ENCODE data around the gene CASP8.

CASP8 gene

GRCh38 chr2:201223089-201224073, 37.0 kb upstream of the CASP8 start:
- ChIA-PET POLR2A (no interaction called here), CTCF (interaction anchor here (1.5 kb wide), 1 partner anchor 9 kb away, joined by 10 read pairs; no protein-coding TSS in a partner anchor)
- DNase-seq (ENCODE audit: extremely low spot score): no peak
- TF ChIP-seq PKNOX1 (IDR thresholded peaks at IDR 0.05) (no peak), HDGF (IDR thresholded peaks at IDR 0.05; ENCODE audit: borderline replicate concordance) (no peak), ZNF384 (IDR thresholded peaks at IDR 0.05) (no peak), BHLHE40 (IDR thresholded peaks at IDR 0.05; ENCODE audit: borderline replicate concordance) (no peak), ELF4 (IDR thresholded peaks at IDR 0.05) (no peak), NFRKB (IDR thresholded peaks at IDR 0.05) (no peak), LEF1 (IDR thresholded peaks at IDR 0.05; ENCODE audit: borderline replicate concordance) (no peak), FOXA1 (IDR thresholded peaks at IDR 0.05) (no peak)

- DNase-seq (ENCODE audit: extremely low spot score): no peak
- CTCF ChIA-PET: no interaction called here
- POLR2A ChIA-PET: no interaction called here
These were observed 31.9 kb upstream of the CASP8 start for GRCh38 chr2:201228271-201228911.

GRCh38 chr2:201228912-201229290, 31.4 kb upstream of the CASP8 start:
- TF ChIP-seq FOXM1 (IDR thresholded peaks at IDR 0.05; ENCODE audit: borderline replicate concordance) (no peak), ARNT (IDR thresholded peaks at IDR 0.05) (no peak), PKNOX1 (IDR thresholded peaks at IDR 0.05) (no peak), L3MBTL2 (conservative IDR thresholded peaks at IDR 0.05) (no peak), BHLHE40 (IDR thresholded peaks at IDR 0.05; ENCODE audit: borderline replicate concordance) (no peak), SUZ12 (IDR thresholded peaks at IDR 0.05) (no peak), ELF4 (IDR thresholded peaks at IDR 0.05) (no peak)
- DNase-seq (ENCODE audit: extremely low spot score): no peak
- ChIA-PET CTCF (no interaction called here), POLR2A (no interaction called here)

More at GRCh38 chr2:201228271-201228911, 31.9 kb upstream of the CASP8 start:
- TF ChIP-seq ELF4 (IDR thresholded peaks at IDR 0.05): no peak
- no peak for TF ChIP-seq CTBP1 (IDR thresholded peaks at IDR 0.05; ENCODE audit: borderline replicate concordance)
- TF ChIP-seq TARDBP (IDR thresholded peaks at IDR 0.05): no peak
- TF ChIP-seq PKNOX1 (IDR thresholded peaks at IDR 0.05): no peak
- TF ChIP-seq ARNT (IDR thresholded peaks at IDR 0.05): no peak
- TF ChIP-seq NFRKB (IDR thresholded peaks at IDR 0.05): no peak
- no peak for TF ChIP-seq ZNF384 (IDR thresholded peaks at IDR 0.05)
- no peak for TF ChIP-seq LEF1 (IDR thresholded peaks at IDR 0.05; ENCODE audit: borderline replicate concordance)

GRCh38 chr2:201231781-201232466, 28.4 kb upstream of the CASP8 start:
- CTCF ChIA-PET: interaction anchor here (0.5 to 2.1 kb wide), 18 partner anchors 9 to 410 kb away, joined by 3 to 30 read pairs (median 4); partner anchors contain the start of gene CASP10
- POLR2A ChIA-PET: interaction anchor here (1.0 to 1.7 kb wide), 3 partner anchors 49 to 367 kb away, joined by 3 to 21 read pairs (median 3); partner anchors contain the start of genes CASP10, CLK1 and STRADB
- no peak for TF ChIP-seq ZNF384 (IDR thresholded peaks at IDR 0.05)
- no peak for TF ChIP-seq LEF1 (IDR thresholded peaks at IDR 0.05; ENCODE audit: borderline replicate concordance)
- peak; percentile 84 for TF ChIP-seq ELF4 (IDR thresholded peaks at IDR 0.05)
- no peak for TF ChIP-seq BHLHE40 (IDR thresholded peaks at IDR 0.05; ENCODE audit: borderline replicate concordance)
- TF ChIP-seq FOXA1 (IDR thresholded peaks at IDR 0.05): no peak
- no peak for TF ChIP-seq FOXK2 (IDR thresholded peaks at IDR 0.05)
- peak; percentile 48; the same call in 1 of the 2 replicates for TF ChIP-seq L3MBTL2 (conservative IDR thresholded peaks at IDR 0.05)

GRCh38 chr2:201232467-201232815, 27.9 kb upstream of the CASP8 start:
- no peak for DNase-seq (ENCODE audit: extremely low spot score)
- TF ChIP-seq FOXA1 (IDR thresholded peaks at IDR 0.05) (no peak), TARDBP (IDR thresholded peaks at IDR 0.05) (no peak), ARNT (IDR thresholded peaks at IDR 0.05) (no peak), ELF4 (IDR thresholded peaks at IDR 0.05) (no peak), FOXM1 (IDR thresholded peaks at IDR 0.05; ENCODE audit: borderline replicate concordance) (no peak), FOXK2 (IDR thresholded peaks at IDR 0.05) (no peak), LEF1 (IDR thresholded peaks at IDR 0.05; ENCODE audit: borderline replicate concordance) (no peak), L3MBTL2 (conservative IDR thresholded peaks at IDR 0.05) (no peak), PKNOX1 (IDR thresholded peaks at IDR 0.05) (no peak), NFRKB (IDR thresholded peaks at IDR 0.05) (no peak), ZNF384 (IDR thresholded peaks at IDR 0.05) (no peak), HDGF (IDR thresholded peaks at IDR 0.05; ENCODE audit: borderline replicate concordance) (no peak), CTBP1 (IDR thresholded peaks at IDR 0.05; ENCODE audit: borderline replicate concordance) (no peak), BHLHE40 (IDR thresholded peaks at IDR 0.05; ENCODE audit: borderline replicate concordance) (no peak), SUZ12 (IDR thresholded peaks at IDR 0.05) (no peak), SP1 (IDR thresholded peaks at IDR 0.05) (no peak)
- ChIA-PET CTCF (interaction anchor here (0.5 to 2.1 kb wide), 15 partner anchors 9 to 410 kb away, joined by 3 to 30 read pairs (median 5); partner anchors contain the start of gene CASP10), POLR2A (interaction anchor here (1.0 to 1.7 kb wide), 3 partner anchors 50 to 368 kb away, joined by 3 to 21 read pairs (median 3); partner anchors contain the start of genes CASP10, CLK1 and STRADB)

More at GRCh38 chr2:201231781-201232466, 28.4 kb upstream of the CASP8 start:
- peak; percentile 87 for DNase-seq (ENCODE audit: extremely low spot score)

All from HEK293T (cell line).